Cardiac septum (tissue), 1 donor: ENCODE results near the gene HNRNPR. TPM values are rescaled to one million over a fixed set of nuclear protein-coding genes. Genes with fewer than 3 reads are reported as not detected.
"Not testable (repeated sequence)": the region's sequence is repeated elsewhere in the genome, so short reads cannot be mapped to it uniquely, and the experiment has no call there.

Experiments
- DNase-seq: peaks from one replicate; pipeline ENCODE4 v3.0.0-alpha.2; 2020; ENCODE audit warnings: low spot score
- intact Hi-C: fragments of 100-400 bp; cut with DNase I; formaldehyde crosslinking; loops from one replicate; pipeline ENCODE4 v1.14.0; 2022
- total RNA-seq: library from RNA; stranded (reverse); fragmentation: NEBNext Ultra II Directional; extraction: Animal tissue kit (Norgen Biotek cat#: 25700); gene quantifications from one replicate; pipeline ENCODE4 v1.2.1, GENCODE V29; 2021
- donor health status: DM: no; HTN: no; CAD: no.

The HNRNPR gene
- total RNA-seq, 1 donor from 2014 or later, result 67.3 TPM

DNA sequence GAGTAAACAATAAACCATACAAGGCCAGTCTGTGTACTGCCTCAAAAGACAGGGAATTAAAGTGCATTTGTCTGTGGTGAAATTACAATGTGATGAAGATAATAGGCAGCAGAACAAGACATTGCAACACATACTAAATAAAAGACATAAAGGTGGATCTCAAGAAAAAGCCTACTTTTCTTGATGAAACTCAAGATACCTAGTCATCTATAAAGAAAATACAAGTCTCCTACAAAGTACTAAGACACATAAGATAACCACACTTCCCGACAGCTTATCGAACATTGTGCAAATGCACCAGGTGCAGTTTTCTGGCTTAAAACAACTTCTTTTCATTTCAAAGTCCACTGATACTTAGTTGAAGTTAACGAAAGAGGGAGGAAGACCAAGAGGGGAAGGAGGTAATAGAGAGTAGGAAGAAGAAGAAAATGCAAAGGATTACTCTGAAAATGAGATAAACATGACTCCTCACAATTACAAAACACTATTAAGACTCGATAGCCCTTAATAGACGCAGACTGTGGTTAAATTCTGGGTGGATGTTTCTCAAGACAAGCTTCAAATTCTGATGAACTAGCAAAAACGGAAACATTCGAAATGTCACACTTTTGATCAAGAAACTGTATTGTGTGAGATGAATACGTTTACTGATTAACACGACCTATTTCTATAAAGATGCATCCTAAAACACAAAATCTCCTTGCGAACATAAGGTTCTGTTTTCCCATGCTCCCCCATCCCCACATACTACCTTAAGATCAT, 2.0 kb downstream of the HNRNPR start:
- DNase-seq, result no peak
- intact Hi-C loops, result loop anchor here (5.0 kb wide), 1 partner anchor 140 kb away; the partner anchor contains the start of gene ASAP3

DNA sequence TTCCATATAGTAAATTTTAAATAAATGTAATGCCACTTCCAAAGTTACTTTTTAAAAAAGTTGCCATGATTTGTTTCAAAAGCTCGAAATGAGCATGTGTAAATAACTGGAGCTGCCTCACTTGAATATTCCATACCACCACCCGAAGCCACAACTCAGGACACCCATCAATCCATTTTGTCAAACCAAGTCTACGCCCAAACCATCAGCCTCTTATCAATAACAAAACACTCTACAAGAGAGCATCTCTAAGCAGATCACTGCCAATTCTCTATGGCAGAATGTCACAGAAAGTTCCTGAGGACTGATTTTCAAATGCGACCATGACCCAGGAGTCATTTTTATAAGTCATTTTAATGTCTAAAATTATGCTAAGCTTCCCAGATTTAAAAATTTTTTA, 4.5 kb downstream of the HNRNPR start:
- DNase-seq, result no peak
- intact Hi-C loops, result loop anchor here (5.0 kb wide), 1 partner anchor 143 kb away; the partner anchor contains the start of gene ASAP3

DNA sequence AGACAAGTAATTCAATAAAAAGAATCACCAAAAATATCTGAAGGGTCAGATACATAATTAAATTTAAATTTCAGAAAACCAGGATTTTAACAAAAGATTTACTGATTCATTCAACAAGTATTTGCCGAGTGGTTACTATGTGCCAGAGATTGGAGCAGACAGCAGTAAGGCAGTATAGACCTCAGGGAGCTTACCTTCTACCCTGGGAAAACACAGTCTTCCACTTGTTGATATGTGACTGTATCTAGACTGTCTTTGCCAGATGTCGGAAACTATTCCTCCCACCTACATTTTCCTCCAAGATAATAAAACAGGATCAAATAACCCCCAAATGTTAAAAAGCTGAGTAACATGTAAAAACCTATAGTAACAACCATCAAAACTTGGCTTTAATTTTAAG, 6.2 kb downstream of the HNRNPR start:
- intact Hi-C loops, result no loop called here
- DNase-seq, result no peak

DNA sequence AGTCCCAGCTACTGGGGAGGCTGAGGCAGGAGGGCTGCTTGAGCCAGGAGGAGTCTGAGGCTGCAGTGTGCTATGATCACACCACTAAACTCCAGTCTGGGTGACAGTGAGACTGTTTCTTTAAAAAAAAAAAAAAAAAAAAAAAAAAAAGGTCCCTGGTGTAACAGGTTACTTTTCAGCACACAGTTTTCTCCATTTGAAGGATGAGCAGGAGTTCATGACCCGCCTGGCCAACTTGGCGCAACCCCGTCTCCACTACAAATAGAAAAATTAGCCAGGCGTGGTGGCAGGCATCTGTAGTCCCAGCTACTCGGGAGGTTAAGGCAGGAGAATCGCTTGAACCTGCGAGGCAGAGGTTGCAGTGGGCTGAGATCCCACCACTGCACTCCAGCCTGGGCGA, 12.4 kb downstream of the HNRNPR start:
- DNase-seq, result no peak
- intact Hi-C loops, result no loop called here

DNA sequence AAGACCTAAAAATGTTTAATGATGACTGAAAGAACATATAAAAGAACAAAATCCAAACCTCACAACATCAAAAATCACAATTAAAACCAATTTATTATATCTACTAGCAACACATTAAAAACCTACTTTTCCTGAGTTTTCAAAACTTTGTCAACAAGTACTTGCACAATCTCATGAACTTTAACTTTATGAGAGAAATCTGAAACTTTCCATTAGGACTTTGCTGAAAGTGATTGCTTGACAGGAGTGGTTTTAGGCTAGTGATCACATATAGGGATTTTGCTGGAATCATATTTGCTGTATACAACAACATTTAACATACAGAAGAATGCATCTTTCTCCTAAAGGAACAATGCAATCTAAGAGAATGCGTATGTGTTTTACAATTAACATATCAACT, 13.2 kb downstream of the HNRNPR start:
- no peak for DNase-seq
- intact Hi-C loops, result no loop called here

DNA sequence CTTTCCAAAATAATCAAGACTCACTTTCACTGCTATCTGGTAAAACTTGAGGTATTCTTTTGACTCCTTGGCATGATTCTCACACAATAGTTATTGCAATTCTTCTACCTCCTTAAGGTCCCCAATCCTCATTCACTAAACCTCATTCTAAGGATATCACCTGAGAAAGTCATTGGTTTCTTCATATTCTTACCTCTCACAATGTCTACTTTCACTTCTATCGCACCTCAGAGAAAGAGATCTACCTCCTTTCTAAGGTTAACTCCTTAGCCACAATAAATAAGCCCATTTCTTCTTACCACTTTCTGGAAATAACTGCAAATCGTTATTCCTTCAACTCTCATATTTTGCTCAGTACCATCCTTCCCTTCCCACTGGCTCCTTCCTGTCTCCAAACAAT, 18.7 kb downstream of the HNRNPR start:
- intact Hi-C loops, result no loop called here
- DNase-seq, result no peak

DNA sequence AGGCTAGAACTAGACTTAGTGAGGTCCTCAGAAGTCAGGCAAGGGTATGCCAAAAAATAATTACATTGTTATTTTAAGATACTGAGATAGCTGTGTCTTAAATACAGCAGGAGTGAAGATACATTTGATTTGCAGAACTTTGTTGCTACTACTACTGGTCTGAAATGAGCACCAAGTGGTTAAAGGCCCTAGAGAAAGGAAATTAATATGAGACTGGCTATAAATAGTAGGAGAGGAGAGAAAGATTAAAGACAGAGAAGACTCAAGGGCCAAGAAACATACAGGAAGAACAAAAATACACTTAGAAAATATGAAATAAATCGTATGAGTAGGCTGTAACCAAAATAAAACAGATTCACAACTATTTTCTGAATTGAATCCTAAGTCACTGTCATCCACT, 21.3 kb downstream of the HNRNPR start:
- intact Hi-C loops, result no loop called here
- DNase-seq, result no peak

DNA sequence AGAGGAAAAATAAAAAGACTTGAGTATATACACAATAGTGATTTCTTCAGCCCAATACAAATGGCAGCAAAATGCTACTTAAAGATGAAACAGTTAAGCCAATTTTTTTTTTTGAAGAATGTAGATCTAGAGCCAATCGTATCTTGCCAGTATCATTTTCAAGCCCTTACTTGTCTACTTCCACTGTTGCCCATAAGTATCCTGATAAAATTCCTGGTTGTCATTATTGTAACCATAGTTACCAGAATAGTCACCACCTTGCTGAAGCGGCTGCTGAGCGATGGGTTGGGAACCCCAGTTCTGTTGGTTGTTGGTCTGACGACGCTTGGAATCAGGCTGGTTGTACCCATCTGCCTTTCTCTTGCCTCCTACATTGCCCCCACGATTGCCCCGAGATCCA, 33.8 kb downstream of the HNRNPR start:
- DNase-seq, intact Hi-C loops: not testable (repeated sequence)

DNA sequence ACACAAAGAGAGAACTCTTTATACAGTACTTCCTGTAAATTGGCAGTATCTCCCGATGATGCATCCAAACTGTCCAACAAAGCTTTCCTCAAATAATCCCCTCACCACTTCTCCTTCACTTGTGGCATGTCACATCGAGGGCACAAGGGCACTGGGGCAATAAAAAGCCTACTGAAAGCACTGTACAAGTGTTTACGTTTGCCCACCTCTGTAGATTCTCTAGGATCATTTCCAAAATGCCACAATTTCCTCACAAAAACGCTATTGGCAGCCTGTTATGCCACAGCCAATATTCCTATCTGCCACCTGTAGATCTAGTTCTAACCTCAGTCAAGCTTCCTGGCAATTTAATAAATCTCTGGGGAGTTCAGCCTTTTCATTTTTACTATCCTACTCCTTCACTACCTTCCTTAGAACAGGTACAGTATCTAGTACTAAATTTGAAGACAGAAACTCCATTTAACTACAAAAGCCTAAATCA, 39.9 kb downstream of the HNRNPR start:
- intact Hi-C loops, result no loop called here

DNA sequence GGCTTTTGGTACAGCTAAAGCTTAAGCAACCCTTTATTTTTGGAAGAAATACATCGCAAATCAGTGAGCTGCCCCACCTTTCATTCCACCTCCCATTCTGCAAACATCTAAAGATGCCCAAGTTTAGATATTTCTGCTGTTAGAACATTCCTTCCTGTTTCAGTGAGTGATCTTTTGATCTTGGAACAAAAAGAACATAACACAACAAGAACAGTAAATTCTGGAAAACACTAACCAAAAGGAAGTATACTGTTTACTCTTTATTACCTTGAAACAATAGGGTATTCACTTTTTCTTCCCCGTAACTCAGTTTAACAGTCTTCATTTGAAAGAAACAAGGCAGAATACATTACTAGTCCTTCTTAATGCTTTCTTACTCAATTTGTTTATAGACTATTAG, 40.6 kb downstream of the HNRNPR start:
- no peak for DNase-seq
- intact Hi-C loops, result no loop called here

More for the DNA sequence above, 39.9 kb downstream of the HNRNPR start:
- DNase-seq, result no peak

DNA sequence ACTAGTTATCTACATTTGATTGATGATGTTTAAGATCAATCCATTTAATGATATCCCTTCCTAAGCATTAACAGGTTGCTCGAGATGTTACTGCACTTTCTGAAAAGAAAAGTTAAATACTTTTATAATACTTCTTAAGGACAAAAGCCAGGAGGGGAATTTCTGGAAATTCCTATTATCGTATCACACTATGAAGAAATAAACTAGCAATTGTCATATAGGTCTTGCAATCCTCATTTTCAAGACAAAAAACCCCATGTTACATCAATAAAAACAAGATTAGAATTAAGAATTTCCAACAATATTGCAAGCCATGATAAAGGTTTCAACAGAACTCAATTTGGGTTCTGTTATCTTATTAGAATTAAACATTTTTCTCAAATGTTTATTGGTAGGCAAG, 47.2 kb downstream of the HNRNPR start:
- no peak for DNase-seq
- intact Hi-C loops, result no loop called here

DNA sequence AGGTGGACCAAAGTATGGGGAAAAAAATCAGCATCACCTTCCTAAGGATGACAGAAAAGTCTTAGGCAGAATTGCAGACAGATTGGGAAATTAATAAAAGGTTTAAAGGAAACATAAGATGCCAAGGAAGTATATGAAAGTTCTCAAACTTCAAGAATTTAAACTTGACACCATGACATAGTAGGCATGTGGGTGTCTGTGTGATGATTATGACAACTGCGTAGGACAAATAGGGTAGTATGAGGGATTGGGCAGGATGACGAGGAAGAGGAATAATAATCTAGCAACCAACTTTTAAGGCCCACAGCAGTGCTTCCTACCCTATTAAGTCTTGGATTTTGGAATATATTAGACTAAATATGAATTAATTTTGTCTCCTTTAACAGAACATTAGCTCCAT, 52.4 kb downstream of the HNRNPR start:
- DNase-seq, result no peak
- intact Hi-C loops, result no loop called here

DNA sequence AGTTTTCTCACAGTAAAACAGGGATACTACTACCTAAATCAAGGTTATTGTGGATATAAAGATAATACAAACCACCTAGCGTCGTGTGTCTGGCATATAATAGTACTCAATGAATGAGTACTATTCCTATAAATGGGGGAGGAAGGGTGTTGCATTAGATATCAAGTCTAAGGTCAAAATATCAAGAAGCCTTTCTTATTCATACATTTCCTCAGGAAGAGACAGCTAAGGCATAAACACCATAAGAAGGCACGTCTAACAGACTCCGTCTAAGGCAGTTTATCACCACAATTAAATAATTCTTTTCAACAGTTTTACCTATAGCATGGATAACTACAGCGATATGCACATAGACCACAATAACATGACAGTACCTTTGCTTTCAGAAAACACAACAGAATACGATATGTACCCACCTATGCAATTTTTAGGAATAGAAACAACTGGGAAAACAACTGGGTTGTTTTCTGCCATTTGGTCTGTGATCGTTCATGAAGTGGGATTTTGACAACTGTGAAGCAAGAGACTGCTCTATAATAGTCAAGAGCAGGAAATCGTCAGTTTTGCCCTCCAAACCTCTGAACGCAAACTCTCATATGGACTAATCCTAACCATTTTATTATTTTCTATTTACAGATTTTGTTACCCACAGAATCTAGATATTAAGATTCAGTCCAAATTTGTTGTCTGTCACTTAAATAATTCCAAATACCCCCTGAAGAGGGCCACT, 53.1 kb downstream of the HNRNPR start:
- no peak for DNase-seq
- intact Hi-C loops, result no loop called here

DNA sequence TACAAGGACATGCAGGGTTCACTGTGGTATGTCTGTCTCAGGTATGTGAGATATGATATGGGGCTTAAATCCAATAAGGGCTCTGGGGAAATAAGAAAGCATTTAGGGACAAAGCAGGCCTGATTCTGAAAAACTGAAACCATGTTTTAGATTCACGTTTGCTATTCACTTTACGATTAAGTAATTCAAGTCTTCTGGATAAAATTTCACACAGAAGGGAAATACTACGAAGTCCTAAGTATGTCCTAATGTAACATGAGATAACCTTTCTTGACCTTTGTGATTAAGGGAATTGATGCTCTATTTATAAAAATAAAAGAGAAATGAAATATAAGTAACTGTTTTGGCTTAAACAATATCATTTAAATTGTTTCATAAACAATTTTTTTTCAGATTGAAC, 55.4 kb downstream of the HNRNPR start:
- DNase-seq, result no peak
- intact Hi-C loops, result no loop called here

DNA sequence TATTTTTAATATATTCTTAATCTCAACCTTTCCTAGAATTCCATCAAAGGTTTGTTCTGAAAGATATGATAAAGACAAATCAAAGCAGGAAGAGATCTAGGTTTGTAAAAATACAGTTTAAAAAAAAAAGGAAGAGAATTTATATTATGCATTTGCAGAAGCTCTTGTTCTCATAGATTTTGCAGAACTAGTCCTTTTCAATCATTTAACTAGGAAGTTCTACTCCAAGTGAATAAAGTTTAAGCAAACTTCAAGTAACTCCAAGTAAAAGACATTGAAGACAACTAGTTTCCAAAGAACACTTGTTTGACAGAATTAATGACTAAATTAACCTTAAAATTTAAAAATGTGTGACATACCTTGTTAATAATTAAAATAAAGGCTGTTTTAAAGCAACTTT, 55.9 kb downstream of the HNRNPR start:
- DNase-seq, result no peak
- intact Hi-C loops, result no loop called here

DNA sequence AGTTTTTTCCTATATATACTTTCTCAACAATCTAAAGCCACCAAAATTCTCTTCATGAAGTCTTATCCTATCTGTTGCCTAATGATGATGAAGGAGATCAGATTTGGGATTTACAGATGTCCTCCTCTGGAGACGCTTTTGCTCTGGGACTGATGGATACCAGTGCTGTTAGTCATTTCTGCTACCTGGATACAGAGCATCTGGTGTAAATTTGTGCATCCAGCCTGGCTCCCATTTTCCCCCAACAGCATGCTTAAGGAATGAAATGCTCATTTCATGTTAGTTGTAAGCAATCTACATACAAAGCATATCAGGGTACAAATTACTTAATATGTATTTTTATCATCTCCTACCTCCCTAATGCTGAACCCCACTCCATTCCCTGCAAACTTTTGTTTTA, 57.7 kb downstream of the HNRNPR start:
- intact Hi-C loops, result no loop called here
- DNase-seq, result no peak

DNA sequence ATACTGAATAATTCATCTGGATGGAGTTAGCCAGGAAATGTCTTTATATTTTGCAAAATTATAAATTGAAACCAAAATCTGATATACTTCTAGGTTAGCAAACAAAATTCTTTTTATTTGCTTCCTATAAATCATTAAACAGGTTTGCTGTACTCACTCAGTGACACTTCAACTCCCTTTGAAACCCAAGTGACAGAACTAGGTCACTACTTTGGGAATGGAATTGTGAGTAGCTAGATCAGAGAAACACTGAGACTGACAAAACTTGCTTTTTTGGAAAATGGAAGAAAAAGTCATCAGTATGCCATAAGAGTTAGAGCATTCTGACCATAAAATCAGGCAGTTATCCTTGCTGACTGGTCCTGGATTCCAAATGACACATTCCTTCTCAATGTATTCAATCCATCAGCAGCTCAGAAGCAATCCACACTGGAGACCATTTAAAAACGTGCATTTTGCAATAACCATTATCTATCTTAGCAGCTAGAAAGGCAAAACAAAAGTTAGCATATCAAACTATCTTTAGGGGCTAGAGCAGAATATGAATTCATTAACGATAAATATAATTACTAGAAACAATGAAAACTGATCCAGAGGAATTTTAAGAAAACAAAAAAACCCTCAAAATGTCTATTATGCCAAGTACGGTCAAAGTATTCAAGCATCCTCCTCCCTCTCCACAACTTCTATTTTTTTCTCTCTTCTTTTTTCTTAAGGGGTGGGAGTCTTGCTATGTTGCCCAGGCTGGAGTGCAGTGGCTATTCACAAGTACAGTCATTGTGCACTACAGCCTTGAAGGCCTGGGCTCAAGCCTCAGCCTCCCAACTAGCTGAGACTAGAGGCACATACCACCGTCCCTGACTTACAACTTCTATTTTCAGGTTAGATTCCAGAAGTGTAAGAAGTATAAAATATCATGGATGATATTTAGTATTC, 60.1 kb downstream of the HNRNPR start:
- no peak for DNase-seq
- intact Hi-C loops, result loop anchor here (5.0 kb wide), 1 partner anchor 118 kb away; no protein-coding TSS in a partner anchor

DNA sequence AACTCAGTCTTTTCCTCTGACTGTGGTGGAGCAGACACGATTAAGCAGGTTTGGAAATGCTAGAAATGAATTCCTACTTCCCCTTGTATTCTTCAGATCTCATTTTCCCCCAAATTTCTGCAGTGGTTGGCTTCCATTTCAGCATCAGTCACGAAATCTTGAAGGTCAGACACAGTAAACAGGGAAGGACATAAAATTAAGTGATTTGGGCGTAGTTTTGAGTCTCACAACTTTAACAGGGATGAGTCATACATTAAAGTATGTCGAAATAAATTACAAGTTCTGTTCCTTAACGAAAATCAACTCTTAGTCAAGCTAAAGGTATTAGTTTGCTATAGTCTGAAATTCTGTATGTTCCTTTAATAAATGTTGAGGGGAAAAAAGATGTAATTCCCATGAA, 61.1 kb downstream of the HNRNPR start:
- no peak for DNase-seq
- intact Hi-C loops, result loop anchor here (5.0 kb wide), 1 partner anchor 119 kb away; no protein-coding TSS in a partner anchor

DNA sequence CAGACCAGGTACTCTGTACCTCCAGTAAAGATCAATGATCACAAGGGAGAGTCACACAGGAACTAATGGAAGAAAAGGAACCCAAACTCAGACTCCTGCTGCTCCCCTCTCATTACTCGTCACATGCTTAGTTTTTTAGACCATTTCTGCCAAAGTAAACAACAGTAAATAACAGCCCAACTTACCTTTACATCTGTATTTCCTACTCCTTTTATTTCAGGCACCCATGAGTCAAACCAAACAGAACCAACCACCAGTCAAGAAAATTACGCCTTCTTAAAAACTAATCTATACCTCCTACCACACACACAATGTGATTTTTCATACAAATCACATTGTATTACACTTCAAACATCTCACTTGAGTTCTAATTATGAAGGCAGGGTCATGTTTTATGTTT, 65.4 kb downstream of the HNRNPR start:
- DNase-seq, result no peak
- intact Hi-C loops, result loop anchor here (5.0 to 10.0 kb wide), 2 partner anchors 184 to 301 kb away; no protein-coding TSS in a partner anchor

DNA sequence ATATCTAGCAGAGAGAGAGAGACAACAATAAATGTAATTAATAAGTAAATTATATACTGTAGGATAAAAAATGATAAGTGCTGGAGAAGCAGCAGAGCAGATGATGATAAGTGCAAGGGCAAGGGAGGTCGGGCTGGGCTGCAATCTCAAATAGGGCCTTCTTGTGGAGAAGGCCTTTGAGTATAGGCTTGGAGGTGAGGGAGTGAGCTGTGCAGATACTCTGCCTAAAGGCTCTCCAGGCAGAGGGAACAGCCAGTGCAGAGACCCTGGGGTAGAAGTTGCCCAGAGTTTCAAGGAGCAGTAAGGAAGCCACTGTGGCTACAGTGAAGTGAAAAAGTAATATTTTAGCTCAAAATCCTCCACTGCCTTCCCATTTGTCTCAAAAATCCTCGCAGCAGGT, 67.6 kb downstream of the HNRNPR start:
- intact Hi-C loops, result loop anchor here (5.0 to 10.0 kb wide), 2 partner anchors 182 to 299 kb away; no protein-coding TSS in a partner anchor
- DNase-seq, result no peak
